NCI-H2227 (cell line): Measurements from ENCODE around the gene TTLL9.
"Not testable (repeated sequence)": the region's sequence is repeated elsewhere in the genome, so short reads cannot be mapped to it uniquely, and the experiment has no call there.

Experiments
- DNase-seq: peaks from one replicate; lab custom pipeline; 2025; ENCODE audit not compliant: unreplicated experiment; lab: John Stamatoyannopoulos, UW

Gene TTLL9

GRCh38 chr20:31916708-31917107 lies 46.3 kb downstream of the TTLL9 start:
- DNase-seq: no peak

DNA sequence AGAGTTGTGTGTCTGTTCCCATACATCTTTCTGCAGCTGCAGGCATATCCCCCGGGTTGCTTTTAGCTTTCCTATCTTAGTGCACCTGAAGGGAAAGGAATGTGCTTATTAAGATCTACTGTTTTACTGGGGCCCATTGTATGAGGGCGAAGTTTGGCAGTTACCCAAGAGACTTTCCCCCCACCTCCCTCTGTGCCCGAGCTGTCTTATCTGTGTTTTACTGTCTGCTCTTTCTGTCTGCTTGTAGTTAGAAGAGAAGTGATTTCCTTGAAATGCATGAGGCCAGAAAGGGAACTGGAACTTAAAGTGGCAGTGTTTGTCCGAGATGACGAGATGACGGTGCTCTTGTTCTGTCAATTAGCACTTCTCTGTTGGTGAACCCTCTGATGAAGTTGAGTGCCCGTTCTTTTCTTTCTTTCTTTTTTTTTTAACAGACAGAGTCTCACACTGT lies 47.6 kb downstream of the TTLL9 start:
- DNase-seq: not testable (repeated sequence)

DNA sequence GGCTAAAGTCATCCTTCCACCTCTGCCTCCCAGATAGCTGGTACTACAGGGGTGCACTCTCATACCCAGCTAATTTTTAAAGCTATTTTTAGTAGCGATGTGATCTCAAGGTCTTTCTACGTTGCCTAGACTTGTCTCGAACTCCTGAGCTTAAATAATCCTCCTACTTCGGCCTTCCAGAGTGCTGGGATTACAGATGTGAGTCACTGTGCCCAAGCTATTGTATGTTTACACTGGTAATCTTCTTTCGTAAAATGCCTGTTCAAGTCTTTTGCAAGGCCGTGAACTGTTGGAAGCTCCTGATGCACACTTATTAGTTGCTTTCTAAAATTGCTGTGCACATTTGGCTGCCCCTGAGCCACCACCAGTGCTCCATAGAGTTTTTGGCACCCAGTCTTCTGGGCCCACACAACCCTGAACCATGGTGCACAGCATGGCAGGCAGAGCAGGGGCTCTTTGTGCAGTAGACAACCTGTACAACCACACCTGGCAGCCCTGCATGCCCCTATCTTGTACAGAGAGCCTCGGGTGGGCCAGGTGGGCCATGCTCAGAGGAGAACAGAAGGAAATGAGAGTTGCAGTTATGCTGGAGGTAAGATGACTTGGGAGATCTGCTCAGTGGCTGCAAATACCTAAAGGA lies 48.2 kb downstream of the TTLL9 start:
- DNase-seq: no peak

- no peak for DNase-seq
These were observed 49.1 kb downstream of the TTLL9 start for GRCh38 chr20:31919410-31920155.

- DNase-seq: no peak
These were observed 49.9 kb downstream of the TTLL9 start for GRCh38 chr20:31920275-31920855.

DNA sequence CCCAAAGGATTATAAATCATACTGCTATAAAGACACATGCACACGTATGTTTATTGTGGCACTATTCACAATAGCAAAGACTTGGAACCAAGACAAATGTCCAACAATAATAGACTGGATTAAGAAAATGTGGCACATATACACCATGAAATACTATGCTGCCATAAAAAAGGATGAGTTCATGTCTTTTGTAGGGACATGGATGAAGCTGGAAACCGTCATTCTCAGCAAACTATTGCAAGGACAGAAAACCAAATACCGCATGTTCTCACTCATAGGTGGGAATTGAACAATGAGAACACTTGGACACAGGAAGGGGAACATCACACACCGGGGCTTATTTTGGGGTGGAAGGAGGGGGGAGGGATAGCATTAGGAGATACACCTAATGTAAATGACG lies 51.0 kb downstream of the TTLL9 start:
- DNase-seq: not testable (repeated sequence)

GRCh38 chr20:31922181-31922580 lies 51.7 kb downstream of the TTLL9 start:
- DNase-seq: no peak

GRCh38 chr20:31922588-31922987 lies 52.2 kb downstream of the TTLL9 start:
- DNase-seq: no peak

- DNase-seq: no peak
These were observed 53.2 kb downstream of the TTLL9 start for GRCh38 chr20:31923388-31924331.

GRCh38 chr20:31924561-31924960 lies 54.1 kb downstream of the TTLL9 start:
- DNase-seq: no peak

GRCh38 chr20:31925631-31926030 lies 55.2 kb downstream of the TTLL9 start:
- DNase-seq: no peak

DNA sequence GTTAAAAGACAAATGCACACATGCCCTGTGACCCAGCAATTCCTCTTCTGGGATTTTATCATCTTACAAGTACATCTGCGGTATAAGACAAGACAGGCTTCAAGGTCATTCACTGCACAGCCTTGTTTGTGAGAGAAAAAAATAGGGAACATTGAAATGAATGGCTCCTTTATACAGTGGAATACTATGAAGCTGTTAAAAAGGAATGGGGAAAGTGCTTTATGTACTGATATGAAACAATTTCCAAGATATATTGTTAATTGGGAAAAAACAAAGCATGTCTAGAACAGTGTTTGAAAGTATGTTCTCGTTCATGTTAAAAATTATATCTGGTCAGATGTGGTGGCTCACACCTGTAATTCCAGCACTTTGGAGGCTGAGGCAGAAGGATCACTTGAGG lies 56.1 kb downstream of the TTLL9 start:
- no peak for DNase-seq

DNA sequence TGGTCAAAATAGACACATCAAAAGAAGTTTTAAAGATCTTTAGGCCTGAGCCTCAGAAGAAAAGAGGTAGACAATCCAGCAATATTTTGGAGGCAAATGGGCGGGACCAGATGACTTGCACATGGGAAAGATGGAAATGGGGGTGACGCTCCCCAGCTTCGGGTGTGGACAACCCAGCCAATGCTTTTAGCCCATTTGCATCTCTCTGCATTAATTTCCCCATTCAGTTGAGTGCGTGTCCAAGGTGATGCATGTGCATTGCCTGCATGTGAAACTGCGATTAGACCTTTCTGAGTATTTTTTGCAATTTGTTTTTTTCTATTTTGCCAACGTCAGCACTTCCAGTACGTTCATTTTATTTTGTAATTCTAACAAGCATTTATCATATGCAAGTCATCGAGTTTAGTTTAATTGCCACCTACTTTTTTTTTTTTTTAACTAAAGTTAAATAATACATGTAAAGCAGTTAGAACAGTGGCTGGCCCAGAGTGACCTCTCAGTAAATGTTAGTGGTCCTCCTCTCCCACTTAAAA lies 57.3 kb downstream of the TTLL9 start:
- no peak for DNase-seq

- DNase-seq: not testable (repeated sequence)
These were observed 59.2 kb downstream of the TTLL9 start for GRCh38 chr20:31929631-31930030.

DNA sequence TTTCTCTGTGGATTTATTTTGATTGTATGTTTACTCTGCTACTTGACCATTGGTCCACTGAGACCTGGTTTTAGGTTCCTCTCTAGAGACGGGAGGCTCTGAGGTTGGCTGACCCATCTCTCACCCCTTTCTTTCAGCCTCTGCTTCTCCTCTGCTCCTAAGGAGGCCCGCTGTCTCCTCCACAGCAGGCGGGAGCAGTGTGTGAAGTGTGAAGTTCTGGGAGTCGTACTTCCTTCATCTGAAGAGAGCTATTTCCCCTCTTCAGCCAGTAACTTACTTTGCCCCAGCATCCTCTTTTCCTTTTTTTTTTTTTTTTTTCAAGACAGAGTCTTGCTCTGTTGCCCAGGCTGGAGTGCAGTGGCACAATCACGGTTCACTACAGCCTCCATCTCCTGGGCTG lies 60.3 kb downstream of the TTLL9 start:
- no peak for DNase-seq

DNA sequence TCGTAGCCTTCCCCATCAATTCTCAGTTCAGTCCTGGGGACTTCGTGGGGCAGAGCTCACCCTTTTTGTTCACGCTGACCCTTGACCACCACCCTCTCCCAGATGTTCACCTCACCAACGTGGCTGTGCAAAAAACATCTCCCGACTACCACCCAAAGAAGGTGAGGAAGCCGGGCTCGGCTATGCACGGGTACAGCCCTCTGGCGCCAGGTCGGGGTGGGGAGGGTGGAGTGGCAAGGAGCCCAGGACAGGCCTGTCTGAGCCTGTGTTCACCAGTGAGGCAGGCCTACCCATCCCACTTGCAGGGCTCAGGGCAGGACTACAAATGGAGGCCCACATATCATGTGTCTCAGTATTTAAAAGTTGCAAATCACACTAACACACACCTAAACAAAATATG lies 63.3 kb downstream of the TTLL9 start:
- no peak for DNase-seq

GRCh38 chr20:31934491-31934890 lies 64.1 kb downstream of the TTLL9 start:
- no peak for DNase-seq

- DNase-seq: no peak
These were observed 64.7 kb downstream of the TTLL9 start for GRCh38 chr20:31934968-31935764.

- no peak for DNase-seq
These were observed 66.0 kb downstream of the TTLL9 start for GRCh38 chr20:31936420-31936819.

- DNase-seq: no peak
These were observed 67.4 kb downstream of the TTLL9 start for GRCh38 chr20:31937820-31938219.
